H1 (cell line): ENCODE data around the gene ROBO2. TPM values are rescaled to one million over a fixed set of nuclear protein-coding genes. Genes with fewer than 3 reads are reported as not detected.

Source experiments
- CTCF ChIA-PET: fragments of 300-600 bp; sonication (Branson Sonifier 250); formaldehyde crosslinking; loops from one replicate; lab custom pipeline; 2021; ENCODE audit not compliant: partially characterized antibody; lab: Charles Lee
- POLR2A ChIA-PET: fragments of 300-600 bp; sonication (Branson Sonifier 250); formaldehyde crosslinking; loops from one replicate; lab custom pipeline; 2021; ENCODE audit warnings: inconsistent platforms; ENCODE audit not compliant: partially characterized antibody; lab: Charles Lee
- DNase-seq, 2 experiments: peaks; one replicate each; pipeline versions ENCODE4 v3.0.0 to v3.0.0-alpha.2; 2010 to 2022; ENCODE audit warnings: low spot score in 2 of 2, low read depth in 1 of 2, mixed read lengths in 1 of 2
- FAIRE-seq: peaks from 2 replicates; lab custom pipeline; 2011; peaks lifted over from hg19 to GRCh38; lab: Jason Lieb, UNC
- H2AFZ ChIP-seq: 2 replicates; pipeline ENCODE4 v1.8.1; 2012; ENCODE audit warnings: low read length, inconsistent platforms
- H2AK5ac ChIP-seq: 2 replicates; pipeline ENCODE4 v1.6.1; 2013; ENCODE audit warnings: low read depth, low read length
- H2BK120ac ChIP-seq: replicated peaks from 2 replicates; pipeline ENCODE3; 2013; ENCODE audit warnings: low read depth, low read length, inconsistent platforms
- H2BK12ac ChIP-seq: 2 replicates; pipeline ENCODE4 v1.6.1; 2013; ENCODE audit warnings: low read depth, low read length
- H2BK15ac ChIP-seq: 2 replicates; pipeline ENCODE4 v1.6.1; 2013; ENCODE audit warnings: low read length
- H2BK20ac ChIP-seq: 2 replicates; pipeline ENCODE4 v1.6.1; 2013; ENCODE audit warnings: low read length
- H2BK5ac ChIP-seq: 2 replicates; pipeline ENCODE4 v1.6.1; 2013; ENCODE audit warnings: low read depth, low read length
- H3K14ac ChIP-seq: 2 replicates; pipeline ENCODE4 v1.6.1; 2013; ENCODE audit warnings: inconsistent platforms; ENCODE audit not compliant: insufficient read length
- H3K18ac ChIP-seq: 2 replicates; pipeline ENCODE4 v1.6.1; 2013; ENCODE audit warnings: low read length; ENCODE audit errors: extremely low read depth
- H3K23ac ChIP-seq: 2 replicates; pipeline ENCODE4 v1.6.1; 2013; ENCODE audit warnings: inconsistent platforms; ENCODE audit not compliant: insufficient read length
- H3K23me2 ChIP-seq: 2 replicates; pipeline ENCODE4 v1.6.1; 2013; ENCODE audit warnings: low read depth, low read length
- H3K27ac ChIP-seq: 2 replicates; pipeline ENCODE4 v1.6.1; 2011; ENCODE audit warnings: low read depth, low read length, inconsistent platforms
- H3K27me3 ChIP-seq, 4 experiments: replicated peaks in 1 of 4; 1 replicate in 1 of 4; 2 replicates in 3 of 4; pipeline versions ENCODE4 v1.6.1 to v1.8.1; 2011 to 2013; ENCODE audit warnings: low read length in 3 of 4, mild to moderate bottlenecking in 3 of 4, inconsistent platforms in 2 of 4, mixed read lengths in 2 of 4, moderate library complexity in 1 of 4; ENCODE audit not compliant: control insufficient read depth in 3 of 4, insufficient read depth in 3 of 4; ENCODE audit errors: extremely low read depth in 1 of 4
- H3K36me3 ChIP-seq, 4 experiments: 2 replicates each; pipeline versions ENCODE4 v1.6.1 to v1.8.1; 2011 to 2013; ENCODE audit warnings: mild to moderate bottlenecking in 4 of 4, low read length in 3 of 4, moderate library complexity in 2 of 4, control low read depth in 1 of 4, inconsistent platforms in 1 of 4; ENCODE audit not compliant: insufficient read depth in 4 of 4, control insufficient read depth in 2 of 4
- H3K4ac ChIP-seq: replicated peaks from 2 replicates; pipeline ENCODE3; 2013; ENCODE audit warnings: low read length, low read depth, mixed read lengths, inconsistent platforms; ENCODE audit not compliant: insufficient read length
- H3K4me1 ChIP-seq, 4 experiments: replicated peaks in 1 of 4; 1 replicate in 1 of 4; 2 replicates in 3 of 4; pipeline versions ENCODE4 v1.6.1 to v1.8.1; 2011 to 2013; ENCODE audit warnings: low read length in 3 of 4, inconsistent platforms in 2 of 4, mixed read lengths in 1 of 4; ENCODE audit not compliant: insufficient read depth in 4 of 4, control insufficient read depth in 3 of 4
- H3K4me2 ChIP-seq, 2 experiments: 2 replicates each; pipeline versions ENCODE4 v1.6.1 to v1.8.1; 2011 to 2013; ENCODE audit warnings: low read depth in 2 of 2, low read length in 2 of 2, control low read depth in 1 of 2, inconsistent platforms in 1 of 2, mild to moderate bottlenecking in 1 of 2; ENCODE audit not compliant: insufficient read depth in 1 of 2
- H3K4me3 ChIP-seq, 4 experiments: fragments of 200-600, 300-600 bp in 1 of 4; sonication (generic), shearing (Covaris generic), sonication (Bioruptor Twin) in 1 of 4; 2 replicates each; pipeline versions ENCODE4 v1.5.1 to v1.8.1; 2011 to 2016; ENCODE audit warnings: low read length in 4 of 4, low read depth in 3 of 4, control low read depth in 2 of 4, inconsistent platforms in 2 of 4, mild to moderate bottlenecking in 2 of 4, mixed read lengths in 1 of 4, moderate library complexity in 1 of 4; ENCODE audit not compliant: insufficient read depth in 2 of 4; ENCODE audit errors: extremely low read depth in 1 of 4
- H3K56ac ChIP-seq: replicated peaks from 2 replicates; pipeline ENCODE3; 2013; ENCODE audit warnings: low read depth, mild to moderate bottlenecking, mixed read lengths, low read length, inconsistent platforms; ENCODE audit not compliant: insufficient read length
- H3K79me1 ChIP-seq: 2 replicates; pipeline ENCODE4 v1.6.1; 2013; ENCODE audit warnings: low read depth, low read length, control low read depth
- H3K79me2 ChIP-seq, 2 experiments: 2 replicates each; pipeline versions ENCODE4 v1.6.1 to v1.8.1; 2012 to 2013; ENCODE audit warnings: low read length in 2 of 2, mild to moderate bottlenecking in 2 of 2, inconsistent platforms in 1 of 2; ENCODE audit not compliant: insufficient read depth in 2 of 2, control insufficient read depth in 1 of 2
- H3K9ac ChIP-seq, 4 experiments: replicated peaks in 1 of 4; 1 replicate in 1 of 4; 2 replicates in 3 of 4; pipeline versions ENCODE4 v1.6.1 to v1.8.1; 2011 to 2013; ENCODE audit warnings: low read depth in 3 of 4, low read length in 3 of 4, control low read depth in 2 of 4, mild to moderate bottlenecking in 2 of 4, moderate library complexity in 2 of 4, inconsistent platforms in 1 of 4; ENCODE audit errors: extremely low read depth in 1 of 4
- H3K9me3 ChIP-seq, 2 experiments: 2 replicates each; pipeline versions ENCODE4 v1.6.1 to v1.8.1; 2012 to 2013; ENCODE audit warnings: mild to moderate bottlenecking in 2 of 2, moderate library complexity in 2 of 2, control low read depth in 1 of 2, inconsistent platforms in 1 of 2, low read depth in 1 of 2, low read length in 1 of 2, mixed read lengths in 1 of 2; ENCODE audit not compliant: insufficient read depth in 2 of 2
- H4K20me1 ChIP-seq, 2 experiments: replicated peaks in 1 of 2; 2 replicates each; pipeline versions ENCODE3 to v1.8.1; 2011 to 2013; ENCODE audit warnings: inconsistent platforms in 2 of 2, low read length in 2 of 2, mild to moderate bottlenecking in 1 of 2; ENCODE audit not compliant: insufficient read depth in 2 of 2, control insufficient read depth in 1 of 2
- H4K5ac ChIP-seq: 2 replicates; pipeline ENCODE4 v1.6.1; 2013; ENCODE audit warnings: low read length, low read depth, mixed read lengths, inconsistent platforms; ENCODE audit not compliant: insufficient read length
- H4K8ac ChIP-seq: 2 replicates; pipeline ENCODE4 v1.8.0; 2013; ENCODE audit warnings: mild to moderate bottlenecking, moderate library complexity, low read length, inconsistent platforms; ENCODE audit not compliant: insufficient read depth; ENCODE audit errors: extremely low read depth
- H4K91ac ChIP-seq: replicated peaks from 2 replicates; pipeline ENCODE3; 2013; ENCODE audit warnings: low read length, mixed read lengths, inconsistent platforms; ENCODE audit not compliant: insufficient read length
- JUN ChIP-seq: IDR thresholded peaks from 2 replicates; pipeline ENCODE4 v1.6.1; 2011; ENCODE audit warnings: low read depth, mild to moderate bottlenecking, improper control_type of control experiment, low read length
- SP2 ChIP-seq: IDR thresholded peaks from 2 replicates; pipeline ENCODE4 v1.6.1; 2012; ENCODE audit warnings: mild to moderate bottlenecking, low read length, inconsistent platforms
- SP4 ChIP-seq: IDR thresholded peaks from 2 replicates; pipeline ENCODE4 v1.6.1; 2012; ENCODE audit warnings: low read length, inconsistent platforms
- WGBS, 2 experiments: shearing (Covaris generic) in 1 of 2; methylation state at CpG; one replicate each; pipeline versions ENCODE4 v1.1.6 to v1.1.7; 2013 to 2015; ENCODE audit warnings: low lambda C conversion rate in 2 of 2, mixed read lengths in 2 of 2, inconsistent platforms in 1 of 2, low coverage in 1 of 2, missing lambda C conversion rate in 1 of 2; ENCODE audit not compliant: insufficient replicate concordance in 2 of 2, insufficient coverage in 1 of 2, insufficient read length in 1 of 2; ENCODE audit errors: extremely low coverage in 1 of 2, missing lambda C conversion rate in 1 of 2; 5-methylcytosine and 5-hydroxymethylcytosine counted together
- polyA plus RNA-seq, 7 experiments: library from polyadenylated mRNA; depleted of rRNA in 3 of 7; stranded (reverse) in 5 of 7; unstranded in 2 of 7; fragments of >200 nt in 5 of 7; fragments of 200-250 nt in 2 of 7; gene quantifications; 1 replicate in 5 of 7; 2 replicates in 1 of 7; 4 replicates in 1 of 7; pipeline versions ENCODE4 v1.2.1 to v1.2.3, GENCODE V29; 2011 to 2013; ENCODE audit warnings: missing spikeins in 2 of 7, mixed read lengths in 2 of 7
- total RNA-seq: library from RNA; stranded (reverse); fragmentation: NEBNext Ultra II Directional; extraction: Animal tissue kit (Norgen Biotek cat#: 25700); gene quantifications from 2 replicates; pipeline ENCODE4 v1.2.1, GENCODE V29; 2021

ROBO2 gene
- total and polyA plus RNA-seq, 2 of the 8 experiments (the other 6 are each of a cell fraction or from before 2014, with no cell fraction given): 1.5 to 2.9 TPM

DNA sequence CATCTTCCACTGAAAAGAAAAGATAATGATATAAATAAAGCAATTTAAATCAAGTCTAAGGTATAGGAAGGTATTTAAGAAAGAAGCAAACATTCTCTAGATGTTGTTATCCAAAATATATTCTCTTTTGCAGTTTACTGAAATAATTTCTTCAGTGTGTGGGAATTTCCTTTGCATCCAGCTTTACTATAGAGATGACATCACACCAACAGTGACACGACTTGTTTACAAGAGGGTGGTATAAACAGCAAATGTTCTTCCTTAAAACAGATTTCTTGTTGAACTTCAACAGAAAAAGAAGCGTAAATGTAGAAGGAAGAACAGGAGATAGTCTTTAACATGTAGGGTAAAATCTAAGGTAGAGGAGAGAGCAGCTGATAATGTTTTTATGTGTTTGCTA is 202.5 kb downstream of the ROBO2 start:
- Histone ChIP-seq H3K9me3 (peaks cover 11 to 12% of the 10 kb centered on the region in 2 experiments; a peak in 3 of 4 replicates), H2BK5ac (no peak overlapping the region), H4K20me1 (no peaks in the 10 kb centered on the region), H3K27ac (no peak overlapping the region), H4K91ac (no peak overlapping the region), H2BK12ac (no peak overlapping the region), H2BK15ac (no peak overlapping the region), H3K27me3 (no peaks in the 10 kb centered on the region), H2AFZ (no peak overlapping the region), H3K4me1 (no peaks in the 10 kb centered on the region), H3K36me3 (peaks cover 0 to 5% (median 0%) of the 10 kb centered on the region in 4 experiments; a peak in 1 of 8 replicates), H3K23ac (no peak overlapping the region), H3K4me2 (no peak overlapping the region), H2BK120ac (no peak overlapping the region), H3K79me1 (no peaks in the 10 kb centered on the region), H2AK5ac (no peak overlapping the region), H2BK20ac (no peak overlapping the region), H3K56ac (no peak overlapping the region), H3K4ac (no peak overlapping the region), H3K18ac (no peak overlapping the region), H3K23me2 (peaks cover 1% of the 10 kb centered on the region; the same call in 1 of the 2 replicates), H4K8ac (no peak overlapping the region), H3K9ac (no peak overlapping the region), H3K79me2 (no peaks in the 10 kb centered on the region), H3K14ac (no peak overlapping the region), H4K5ac (no peak overlapping the region), H3K4me3 (no peak overlapping the region)
- no peak for DNase-seq
- WGBS, 2 experiments: 86% methylated on average over 2 of the region's 2 CpGs; no CpG with 5 or more reads in 1 of the 2 experiments
- ChIA-PET CTCF (interaction anchor here (1.1 kb wide), 1 partner anchor 9 kb away, joined by 3 read pairs; no protein-coding TSS in a partner anchor), POLR2A (no interaction called here)
- no peak for FAIRE-seq
- no peak for TF ChIP-seq SP2
- no peak for TF ChIP-seq JUN
- no peak for TF ChIP-seq SP4
